GM23338 (cell line): ENCODE data around the gene PGPEP1. TPM values are rescaled to one million over a fixed set of nuclear protein-coding genes. Genes with fewer than 3 reads are reported as not detected.

Experiments
- ATAC-seq: fragments of 200-7000 bp; cut with Tn5 transposase; 3 replicates; pipeline ENCODE4 v1.9.1; 2020
- DNase-seq: peaks from one replicate; pipeline ENCODE4 v3.0.0-alpha.2; 2015; ENCODE audit warnings: low spot score
- H2AFZ ChIP-seq: fragments of 200-600 bp; sonication (generic); 2 replicates; pipeline ENCODE4 v1.8.0; 2016; ENCODE audit warnings: antibody characterized with exemption, mild to moderate bottlenecking, moderate library complexity
- H3F3A ChIP-seq: fragments of 200-600 bp; sonication (generic); replicated peaks from 2 replicates; pipeline ENCODE4 v1.8.0; 2017; ENCODE audit warnings: antibody characterized with exemption, mixed run types, low read depth
- H3K27ac ChIP-seq: fragments of 200-600 bp; sonication (generic); 2 replicates; pipeline ENCODE4 v1.6.1; 2016; ENCODE audit warnings: low read depth
- H3K27me3 ChIP-seq: fragments of 200-600 bp; sonication (generic); 2 replicates; pipeline ENCODE4 v1.8.0; 2016; ENCODE audit warnings: mild to moderate bottlenecking, mixed run types, moderate library complexity; ENCODE audit not compliant: insufficient read depth
- H3K36me3 ChIP-seq: fragments of 200-600 bp; sonication (generic); 2 replicates; pipeline ENCODE4 v1.8.0; 2016; ENCODE audit warnings: mild to moderate bottlenecking; ENCODE audit not compliant: insufficient read depth
- H3K4me1 ChIP-seq: fragments of 200-600 bp; sonication (generic); 2 replicates; pipeline ENCODE4 v1.8.0; 2016; ENCODE audit warnings: mild to moderate bottlenecking, moderate library complexity; ENCODE audit not compliant: insufficient read depth
- H3K4me2 ChIP-seq: fragments of 200-600 bp; sonication (generic); 2 replicates; pipeline ENCODE4 v1.7.1; 2017; ENCODE audit warnings: mixed run types
- H3K4me3 ChIP-seq: fragments of 200-600 bp; sonication (generic); 2 replicates; pipeline ENCODE4 v1.6.1; 2016; ENCODE audit warnings: mixed run types
- H3K79me2 ChIP-seq: fragments of 200-600 bp; sonication (generic); replicated peaks from 2 replicates; pipeline ENCODE4 v1.8.0; 2017; ENCODE audit warnings: mild to moderate bottlenecking; ENCODE audit not compliant: insufficient read depth
- H3K9me2 ChIP-seq: fragments of 200-600 bp; sonication (generic); 2 replicates; pipeline ENCODE4 v1.8.0; 2017; ENCODE audit not compliant: insufficient read depth
- H4K20me1 ChIP-seq: fragments of 200-600 bp; sonication (generic); replicated peaks from 2 replicates; pipeline ENCODE4 v1.8.0; 2017; ENCODE audit warnings: mild to moderate bottlenecking; ENCODE audit not compliant: insufficient read depth
- H3K27ac Mint-ChIP-seq: 2 replicates; pipeline ENCODE4 v1.8.0; 2020; ENCODE audit warnings: inconsistent platforms, mild to moderate bottlenecking, moderate library complexity, mixed read lengths
- H3K27me3 Mint-ChIP-seq: 3 replicates; pipeline ENCODE4 v1.8.0; 2022; ENCODE audit warnings: low read depth, mild to moderate bottlenecking, moderate library complexity, mixed read lengths, inconsistent platforms; ENCODE audit not compliant: insufficient read depth, poor library complexity
- H3K36me3 Mint-ChIP-seq: 3 replicates; pipeline ENCODE4 v1.8.0; 2021; ENCODE audit warnings: low read depth, mild to moderate bottlenecking, inconsistent platforms, moderate library complexity, mixed read lengths
- H3K4me1 Mint-ChIP-seq: 3 replicates; pipeline ENCODE4 v1.8.0; 2020; ENCODE audit warnings: mild to moderate bottlenecking, inconsistent platforms, mixed read lengths
- H3K4me3 Mint-ChIP-seq: 3 replicates; pipeline ENCODE4 v1.8.0; 2021; ENCODE audit warnings: moderate library complexity, mild to moderate bottlenecking, inconsistent platforms, mixed read lengths
- H3K9me3 Mint-ChIP-seq: 3 replicates; pipeline ENCODE4 v1.8.0; 2020; ENCODE audit warnings: moderate library complexity, mild to moderate bottlenecking, inconsistent platforms, mixed read lengths
- CREB1 ChIP-seq: fragments of 250-450 bp; sonication (Bioruptor Pico); IDR thresholded peaks from 2 replicates; pipeline ENCODE4 v1.5.0; 2020; ENCODE audit warnings: low read depth, mild to moderate bottlenecking, moderate library complexity
- EZH2 ChIP-seq: fragments of 200-600 bp; sonication (generic); IDR thresholded peaks from one replicate; pipeline ENCODE4 v1.8.0; 2017; ENCODE audit warnings: antibody characterized with exemption, mild to moderate bottlenecking, low read depth; ENCODE audit not compliant: unreplicated experiment
- NANOG ChIP-seq: IDR thresholded peaks from 2 replicates; pipeline ENCODE4 v1.6.1; 2016; ENCODE audit warnings: antibody characterized with exemption, borderline replicate concordance
- STAT1 ChIP-seq: IDR thresholded peaks from one replicate; pipeline ENCODE4 v1.6.1; 2016; ENCODE audit warnings: antibody characterized with exemption; ENCODE audit not compliant: unreplicated experiment
- polyA plus RNA-seq: library from polyadenylated mRNA; unstranded; fragments of >200 nt; fragmentation: Nextera tagmentation; extraction: Ambion mirVana; gene quantifications from 2 replicates; pipeline ENCODE4 v1.2.1, GENCODE V29; 2016
- total RNA-seq: library from RNA; depleted of rRNA; stranded (reverse); fragments of >200 nt; shearing (Covaris generic); gene quantifications from 2 replicates; pipeline ENCODE4 v1.2.3, GENCODE V29; 2014
- TF ChIP-seq, protein P1 (sequence below): IDR thresholded peaks from one replicate; pipeline ENCODE4 v1.6.1; 2018; ENCODE audit warnings: antibody characterized with exemption; ENCODE audit not compliant: unreplicated experiment
- TF ChIP-seq, protein P2 (sequence below): IDR thresholded peaks from 2 replicates; pipeline ENCODE4 v1.6.1; 2016; ENCODE audit warnings: antibody characterized with exemption
- TF ChIP-seq, protein P3 (sequence below): fragments of 250-450 bp; sonication (Bioruptor Pico); IDR thresholded peaks from 2 replicates; pipeline ENCODE4 v1.5.0; 2020; ENCODE audit warnings: mild to moderate bottlenecking, moderate library complexity

The PGPEP1 gene
- total and polyA plus RNA-seq, 2 experiments from 2014 or later, result 15.5 to 18.9 TPM

DNA sequence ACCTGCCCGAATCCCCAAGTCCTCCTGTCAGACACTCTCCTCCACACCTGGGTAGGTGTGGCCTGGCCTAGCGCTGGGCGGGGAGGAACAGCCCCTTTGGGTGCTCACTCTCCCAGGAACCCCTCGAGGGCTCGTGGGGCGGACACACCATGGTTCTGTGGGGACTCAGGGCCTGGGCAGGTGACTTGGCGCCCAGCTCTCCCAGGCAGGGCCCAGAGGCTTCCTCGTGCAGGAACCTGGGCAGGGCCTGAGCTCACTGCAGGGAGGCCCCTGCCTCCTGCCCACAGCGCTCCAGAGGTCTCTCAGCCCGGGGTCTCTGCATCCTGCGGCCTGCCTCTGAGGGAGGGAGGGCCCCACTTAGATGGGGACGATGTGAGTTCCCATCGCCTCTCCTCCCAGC is 29.4 kb upstream of the PGPEP1 start:
- DNase-seq, result no peak
- TF ChIP-seq NANOG, result no peak
- TF ChIP-seq EZH2, result no peak
- TF ChIP-seq, protein P1, sequence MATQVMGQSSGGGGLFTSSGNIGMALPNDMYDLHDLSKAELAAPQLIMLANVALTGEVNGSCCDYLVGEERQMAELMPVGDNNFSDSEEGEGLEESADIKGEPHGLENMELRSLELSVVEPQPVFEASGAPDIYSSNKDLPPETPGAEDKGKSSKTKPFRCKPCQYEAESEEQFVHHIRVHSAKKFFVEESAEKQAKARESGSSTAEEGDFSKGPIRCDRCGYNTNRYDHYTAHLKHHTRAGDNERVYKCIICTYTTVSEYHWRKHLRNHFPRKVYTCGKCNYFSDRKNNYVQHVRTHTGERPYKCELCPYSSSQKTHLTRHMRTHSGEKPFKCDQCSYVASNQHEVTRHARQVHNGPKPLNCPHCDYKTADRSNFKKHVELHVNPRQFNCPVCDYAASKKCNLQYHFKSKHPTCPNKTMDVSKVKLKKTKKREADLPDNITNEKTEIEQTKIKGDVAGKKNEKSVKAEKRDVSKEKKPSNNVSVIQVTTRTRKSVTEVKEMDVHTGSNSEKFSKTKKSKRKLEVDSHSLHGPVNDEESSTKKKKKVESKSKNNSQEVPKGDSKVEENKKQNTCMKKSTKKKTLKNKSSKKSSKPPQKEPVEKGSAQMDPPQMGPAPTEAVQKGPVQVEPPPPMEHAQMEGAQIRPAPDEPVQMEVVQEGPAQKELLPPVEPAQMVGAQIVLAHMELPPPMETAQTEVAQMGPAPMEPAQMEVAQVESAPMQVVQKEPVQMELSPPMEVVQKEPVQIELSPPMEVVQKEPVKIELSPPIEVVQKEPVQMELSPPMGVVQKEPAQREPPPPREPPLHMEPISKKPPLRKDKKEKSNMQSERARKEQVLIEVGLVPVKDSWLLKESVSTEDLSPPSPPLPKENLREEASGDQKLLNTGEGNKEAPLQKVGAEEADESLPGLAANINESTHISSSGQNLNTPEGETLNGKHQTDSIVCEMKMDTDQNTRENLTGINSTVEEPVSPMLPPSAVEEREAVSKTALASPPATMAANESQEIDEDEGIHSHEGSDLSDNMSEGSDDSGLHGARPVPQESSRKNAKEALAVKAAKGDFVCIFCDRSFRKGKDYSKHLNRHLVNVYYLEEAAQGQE, result no peak
- TF ChIP-seq, protein P2, sequence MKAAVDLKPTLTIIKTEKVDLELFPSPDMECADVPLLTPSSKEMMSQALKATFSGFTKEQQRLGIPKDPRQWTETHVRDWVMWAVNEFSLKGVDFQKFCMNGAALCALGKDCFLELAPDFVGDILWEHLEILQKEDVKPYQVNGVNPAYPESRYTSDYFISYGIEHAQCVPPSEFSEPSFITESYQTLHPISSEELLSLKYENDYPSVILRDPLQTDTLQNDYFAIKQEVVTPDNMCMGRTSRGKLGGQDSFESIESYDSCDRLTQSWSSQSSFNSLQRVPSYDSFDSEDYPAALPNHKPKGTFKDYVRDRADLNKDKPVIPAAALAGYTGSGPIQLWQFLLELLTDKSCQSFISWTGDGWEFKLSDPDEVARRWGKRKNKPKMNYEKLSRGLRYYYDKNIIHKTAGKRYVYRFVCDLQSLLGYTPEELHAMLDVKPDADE, result no peak
- TF ChIP-seq CREB1, result no peak
- TF ChIP-seq, protein P3, sequence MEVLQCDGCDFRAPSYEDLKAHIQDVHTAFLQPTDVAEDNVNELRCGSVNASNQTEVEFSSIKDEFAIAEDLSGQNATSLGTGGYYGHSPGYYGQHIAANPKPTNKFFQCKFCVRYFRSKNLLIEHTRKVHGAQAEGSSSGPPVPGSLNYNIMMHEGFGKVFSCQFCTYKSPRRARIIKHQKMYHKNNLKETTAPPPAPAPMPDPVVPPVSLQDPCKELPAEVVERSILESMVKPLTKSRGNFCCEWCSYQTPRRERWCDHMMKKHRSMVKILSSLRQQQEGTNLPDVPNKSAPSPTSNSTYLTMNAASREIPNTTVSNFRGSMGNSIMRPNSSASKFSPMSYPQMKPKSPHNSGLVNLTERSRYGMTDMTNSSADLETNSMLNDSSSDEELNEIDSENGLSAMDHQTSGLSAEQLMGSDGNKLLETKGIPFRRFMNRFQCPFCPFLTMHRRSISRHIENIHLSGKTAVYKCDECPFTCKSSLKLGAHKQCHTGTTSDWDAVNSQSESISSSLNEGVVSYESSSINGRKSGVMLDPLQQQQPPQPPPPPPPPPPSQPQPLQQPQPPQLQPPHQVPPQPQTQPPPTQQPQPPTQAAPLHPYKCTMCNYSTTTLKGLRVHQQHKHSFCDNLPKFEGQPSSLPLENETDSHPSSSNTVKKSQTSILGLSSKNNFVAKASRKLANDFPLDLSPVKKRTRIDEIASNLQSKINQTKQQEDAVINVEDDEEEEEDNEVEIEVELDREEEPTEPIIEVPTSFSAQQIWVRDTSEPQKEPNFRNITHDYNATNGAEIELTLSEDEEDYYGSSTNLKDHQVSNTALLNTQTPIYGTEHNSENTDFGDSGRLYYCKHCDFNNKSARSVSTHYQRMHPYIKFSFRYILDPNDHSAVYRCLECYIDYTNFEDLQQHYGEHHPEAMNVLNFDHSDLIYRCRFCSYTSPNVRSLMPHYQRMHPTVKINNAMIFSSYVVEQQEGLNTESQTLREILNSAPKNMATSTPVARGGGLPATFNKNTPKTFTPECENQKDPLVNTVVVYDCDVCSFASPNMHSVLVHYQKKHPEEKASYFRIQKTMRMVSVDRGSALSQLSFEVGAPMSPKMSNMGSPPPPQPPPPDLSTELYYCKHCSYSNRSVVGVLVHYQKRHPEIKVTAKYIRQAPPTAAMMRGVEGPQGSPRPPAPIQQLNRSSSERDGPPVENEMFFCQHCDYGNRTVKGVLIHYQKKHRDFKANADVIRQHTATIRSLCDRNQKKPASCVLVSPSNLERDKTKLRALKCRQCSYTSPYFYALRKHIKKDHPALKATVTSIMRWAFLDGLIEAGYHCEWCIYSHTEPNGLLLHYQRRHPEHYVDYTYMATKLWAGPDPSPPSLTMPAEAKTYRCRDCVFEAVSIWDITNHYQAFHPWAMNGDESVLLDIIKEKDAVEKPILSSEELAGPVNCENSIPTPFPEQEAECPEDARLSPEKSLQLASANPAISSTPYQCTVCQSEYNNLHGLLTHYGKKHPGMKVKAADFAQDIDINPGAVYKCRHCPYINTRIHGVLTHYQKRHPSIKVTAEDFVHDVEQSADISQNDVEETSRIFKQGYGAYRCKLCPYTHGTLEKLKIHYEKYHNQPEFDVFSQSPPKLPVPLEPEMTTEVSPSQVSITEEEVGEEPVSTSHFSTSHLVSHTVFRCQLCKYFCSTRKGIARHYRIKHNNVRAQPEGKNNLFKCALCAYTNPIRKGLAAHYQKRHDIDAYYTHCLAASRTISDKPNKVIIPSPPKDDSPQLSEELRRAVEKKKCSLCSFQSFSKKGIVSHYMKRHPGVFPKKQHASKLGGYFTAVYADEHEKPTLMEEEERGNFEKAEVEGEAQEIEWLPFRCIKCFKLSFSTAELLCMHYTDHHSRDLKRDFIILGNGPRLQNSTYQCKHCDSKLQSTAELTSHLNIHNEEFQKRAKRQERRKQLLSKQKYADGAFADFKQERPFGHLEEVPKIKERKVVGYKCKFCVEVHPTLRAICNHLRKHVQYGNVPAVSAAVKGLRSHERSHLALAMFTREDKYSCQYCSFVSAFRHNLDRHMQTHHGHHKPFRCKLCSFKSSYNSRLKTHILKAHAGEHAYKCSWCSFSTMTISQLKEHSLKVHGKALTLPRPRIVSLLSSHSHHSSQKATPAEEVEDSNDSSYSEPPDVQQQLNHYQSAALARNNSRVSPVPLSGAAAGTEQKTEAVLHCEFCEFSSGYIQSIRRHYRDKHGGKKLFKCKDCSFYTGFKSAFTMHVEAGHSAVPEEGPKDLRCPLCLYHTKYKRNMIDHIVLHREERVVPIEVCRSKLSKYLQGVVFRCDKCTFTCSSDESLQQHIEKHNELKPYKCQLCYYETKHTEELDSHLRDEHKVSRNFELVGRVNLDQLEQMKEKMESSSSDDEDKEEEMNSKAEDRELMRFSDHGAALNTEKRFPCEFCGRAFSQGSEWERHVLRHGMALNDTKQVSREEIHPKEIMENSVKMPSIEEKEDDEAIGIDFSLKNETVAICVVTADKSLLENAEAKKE (CRISPR knock-in tag), result no peak
- TF ChIP-seq STAT1, result no peak
- Histone ChIP-seq H3K79me2 (0 out of 2 replicates have a peak, but pooled peaks cover 8% of the 10 kb centered on the region), H3K9me2 (no peaks in the 10 kb centered on the region), H3K4me1 (peaks cover 4% of the 10 kb centered on the region; the same call in 1 of the 2 replicates), H3K4me3 (no peak overlapping the region), H2AFZ (no peak overlapping the region), H3K27ac (no peak overlapping the region), H3K27me3 (no peaks in the 10 kb centered on the region), H3K4me2 (no peak overlapping the region), H3F3A (peaks cover 14% of the 10 kb centered on the region; the same call in 1 of the 2 replicates), H3K36me3 (peaks cover 17% of the 10 kb centered on the region; the same call in 1 of the 2 replicates), H4K20me1 (peaks cover 4% of the 10 kb centered on the region)
- H3K27ac Mint-ChIP-seq, result no peak overlapping the region; the same call in 1 of the 2 replicates
- H3K9me3 Mint-ChIP-seq, result no peaks in the 10 kb centered on the region
- H3K27me3 Mint-ChIP-seq, result peaks cover 13% of the 10 kb centered on the region
- H3K4me3 Mint-ChIP-seq, result no peak overlapping the region
- H3K4me1 Mint-ChIP-seq, result peaks cover 12% of the 10 kb centered on the region
- peaks cover 59% of the 10 kb centered on the region for H3K36me3 Mint-ChIP-seq
- no peak for ATAC-seq
